ENCODE data around the gene ERGIC1. TPM values are rescaled to one million over a fixed set of nuclear protein-coding genes. Genes with fewer than 3 reads are reported as not detected.

The ERGIC1 gene
- polyA plus RNA-seq, 1 donor from 2014 or later, result 59.1 TPM

- no peak for TF ChIP-seq TAF1 (IDR thresholded peaks at IDR 0.05; ENCODE audit: low read depth)
- no peak for TF ChIP-seq MXI1 (conservative IDR thresholded peaks at IDR 0.05; ENCODE audit: poor library complexity, severe bottlenecking)
- no peak for TF ChIP-seq SMC3 (conservative IDR thresholded peaks at IDR 0.05; ENCODE audit: poor library complexity)
- TF ChIP-seq RAD21 (conservative IDR thresholded peaks at IDR 0.05), result no peak
- TF ChIP-seq EZH2 (IDR thresholded peaks at IDR 0.05; ENCODE audit: borderline replicate concordance, insufficient read depth, low read length, poor library complexity, severe bottlenecking), result no peak
- TF ChIP-seq CTCF (IDR thresholded peaks at IDR 0.05; ENCODE audit: poor library complexity, severe bottlenecking), result no peak
- no peak for TF ChIP-seq REST (IDR thresholded peaks at IDR 0.05; ENCODE audit: borderline replicate concordance)
- H3K36me3 ChIP-seq (ENCODE audit: insufficient read depth, low read length), result no peaks in the 10 kb centered on the region
- no peaks in the 10 kb centered on the region for H3F3A ChIP-seq (ENCODE audit: insufficient read depth, low read length, poor library complexity, severe bottlenecking)
- H3K4me2 ChIP-seq (ENCODE audit: low read length), result no peak overlapping the region
- H3K9me2 ChIP-seq (ENCODE audit: insufficient read depth, low read length), result no peaks in the 10 kb centered on the region
- no peaks in the 10 kb centered on the region for H3K79me2 ChIP-seq (replicated peaks; ENCODE audit: insufficient read depth, low read length)
- H4K20me1 ChIP-seq (ENCODE audit: insufficient read depth), result no peaks in the 10 kb centered on the region
- no peak overlapping the region for H3K4me3 ChIP-seq (ENCODE audit: low read length)
- no peak overlapping the region for H3K27ac ChIP-seq (ENCODE audit: low read length)
- no peaks in the 10 kb centered on the region for H3K27me3 ChIP-seq (ENCODE audit: insufficient read depth, low read depth, low read length)
- no peaks in the 10 kb centered on the region for H3K9me3 ChIP-seq (ENCODE audit: low read length)
- no peak overlapping the region for H2AFZ ChIP-seq (ENCODE audit: low read depth, low read length)
- H3K9ac ChIP-seq (ENCODE audit: low read length), result no peak overlapping the region
Observed at GRCh38 chr5:172936401-172936800, 102.3 kb downstream of the ERGIC1 start.

GRCh38 chr5:172939071-172939470 lies 105.0 kb downstream of the ERGIC1 start:
- Histone ChIP-seq H2AFZ (ENCODE audit: low read depth, low read length) (no peak overlapping the region), H3K9me3 (ENCODE audit: low read length) (no peaks in the 10 kb centered on the region), H3K27ac (ENCODE audit: low read length) (no peak overlapping the region), H3K4me3 (ENCODE audit: low read length) (no peak overlapping the region), H3K9me2 (ENCODE audit: insufficient read depth, low read length) (no peaks in the 10 kb centered on the region), H3K79me2 (replicated peaks; ENCODE audit: insufficient read depth, low read length) (no peaks in the 10 kb centered on the region), H3K4me2 (ENCODE audit: low read length) (no peak overlapping the region), H3K9ac (ENCODE audit: low read length) (no peak overlapping the region), H3K27me3 (ENCODE audit: insufficient read depth, low read depth, low read length) (no peaks in the 10 kb centered on the region), H4K20me1 (ENCODE audit: insufficient read depth) (no peaks in the 10 kb centered on the region), H3F3A (ENCODE audit: insufficient read depth, low read length, poor library complexity, severe bottlenecking) (no peaks in the 10 kb centered on the region), H3K36me3 (ENCODE audit: insufficient read depth, low read length) (no peaks in the 10 kb centered on the region)
- TF ChIP-seq EZH2 (IDR thresholded peaks at IDR 0.05; ENCODE audit: borderline replicate concordance, insufficient read depth, low read length, poor library complexity, severe bottlenecking) (no peak), POLR2AphosphoS5 (IDR thresholded peaks at IDR 0.05) (no peak), MXI1 (conservative IDR thresholded peaks at IDR 0.05; ENCODE audit: poor library complexity, severe bottlenecking) (no peak), RAD21 (conservative IDR thresholded peaks at IDR 0.05) (no peak), CTCF (IDR thresholded peaks at IDR 0.05; ENCODE audit: poor library complexity, severe bottlenecking) (no peak), REST (IDR thresholded peaks at IDR 0.05; ENCODE audit: borderline replicate concordance) (no peak)
